Progenitor cell of endocrine pancreas (in vitro differentiated cells): ENCODE results near the gene MFAP3L. TPM values are rescaled to one million over a fixed set of nuclear protein-coding genes. Genes with fewer than 3 reads are reported as not detected.

Experiments
- DNase-seq: peaks from one replicate; pipeline ENCODE4 v3.0.0; 2021; ENCODE audit warnings: low spot score; ENCODE audit not compliant: unreplicated experiment
- H3K27ac Mint-ChIP-seq: 2 replicates; pipeline ENCODE4 v1.8.0; 2021; ENCODE audit warnings: mild to moderate bottlenecking, moderate library complexity, mixed read lengths
- H3K27me3 Mint-ChIP-seq: 2 replicates; pipeline ENCODE4 v1.8.0; 2021; ENCODE audit warnings: mixed read lengths
- H3K36me3 Mint-ChIP-seq: 2 replicates; pipeline ENCODE4 v1.8.0; 2022; ENCODE audit warnings: mixed read lengths; ENCODE audit not compliant: insufficient read depth
- H3K4me1 Mint-ChIP-seq: 2 replicates; pipeline ENCODE4 v1.8.0; 2021; ENCODE audit warnings: low read depth, mixed read lengths
- H3K4me3 Mint-ChIP-seq: 2 replicates; pipeline ENCODE4 v1.8.0; 2021; ENCODE audit warnings: low read depth, mild to moderate bottlenecking, moderate library complexity, mixed read lengths
- H3K9me3 Mint-ChIP-seq: 2 replicates; pipeline ENCODE4 v1.8.0; 2021; ENCODE audit warnings: low read depth, mixed read lengths
- total RNA-seq: library from RNA; stranded (reverse); gene quantifications from 2 replicates; pipeline ENCODE4 v1.2.1, GENCODE V29; 2021
- TF ChIP-seq, protein P1 (sequence below): fragments of 200-600 bp; sonication (generic); IDR thresholded peaks from one replicate; pipeline ENCODE4 v1.5.0; 2021; ENCODE audit warnings: antibody characterized with exemption, mild to moderate bottlenecking; ENCODE audit not compliant: unreplicated experiment

Gene MFAP3L
- total RNA-seq, 1 donor from 2014 or later, result 3.3 TPM

DNA sequence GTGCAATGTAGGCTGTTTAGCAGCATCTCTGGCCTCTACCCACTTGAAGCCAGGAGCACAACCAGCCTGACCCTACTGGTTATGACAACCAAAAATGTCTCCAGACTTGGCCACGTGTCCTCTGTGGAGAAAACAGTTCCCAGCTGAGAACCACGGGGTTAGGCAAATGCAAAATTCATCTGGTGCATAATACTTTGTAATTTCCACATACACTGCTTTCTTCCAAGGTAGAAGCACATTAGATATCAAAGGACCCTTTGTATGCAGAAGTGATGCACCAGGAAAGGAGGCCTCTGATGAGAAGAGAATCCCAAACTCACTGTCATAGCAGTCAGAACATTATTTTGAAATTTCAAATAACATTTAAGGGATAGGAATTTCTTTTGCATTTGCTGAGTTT lies 26.3 kb downstream of the MFAP3L start:
- H3K27me3 Mint-ChIP-seq, result no peaks in the 10 kb centered on the region
- DNase-seq, result no peak
- TF ChIP-seq, protein P1, sequence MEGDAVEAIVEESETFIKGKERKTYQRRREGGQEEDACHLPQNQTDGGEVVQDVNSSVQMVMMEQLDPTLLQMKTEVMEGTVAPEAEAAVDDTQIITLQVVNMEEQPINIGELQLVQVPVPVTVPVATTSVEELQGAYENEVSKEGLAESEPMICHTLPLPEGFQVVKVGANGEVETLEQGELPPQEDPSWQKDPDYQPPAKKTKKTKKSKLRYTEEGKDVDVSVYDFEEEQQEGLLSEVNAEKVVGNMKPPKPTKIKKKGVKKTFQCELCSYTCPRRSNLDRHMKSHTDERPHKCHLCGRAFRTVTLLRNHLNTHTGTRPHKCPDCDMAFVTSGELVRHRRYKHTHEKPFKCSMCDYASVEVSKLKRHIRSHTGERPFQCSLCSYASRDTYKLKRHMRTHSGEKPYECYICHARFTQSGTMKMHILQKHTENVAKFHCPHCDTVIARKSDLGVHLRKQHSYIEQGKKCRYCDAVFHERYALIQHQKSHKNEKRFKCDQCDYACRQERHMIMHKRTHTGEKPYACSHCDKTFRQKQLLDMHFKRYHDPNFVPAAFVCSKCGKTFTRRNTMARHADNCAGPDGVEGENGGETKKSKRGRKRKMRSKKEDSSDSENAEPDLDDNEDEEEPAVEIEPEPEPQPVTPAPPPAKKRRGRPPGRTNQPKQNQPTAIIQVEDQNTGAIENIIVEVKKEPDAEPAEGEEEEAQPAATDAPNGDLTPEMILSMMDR, result no peak
- peaks cover 3% of the 10 kb centered on the region for H3K4me1 Mint-ChIP-seq
- H3K36me3 Mint-ChIP-seq, result peaks cover 1% of the 10 kb centered on the region
- no peaks in the 10 kb centered on the region for H3K9me3 Mint-ChIP-seq
- H3K27ac Mint-ChIP-seq, result no peak overlapping the region
- no peak overlapping the region for H3K4me3 Mint-ChIP-seq

DNA sequence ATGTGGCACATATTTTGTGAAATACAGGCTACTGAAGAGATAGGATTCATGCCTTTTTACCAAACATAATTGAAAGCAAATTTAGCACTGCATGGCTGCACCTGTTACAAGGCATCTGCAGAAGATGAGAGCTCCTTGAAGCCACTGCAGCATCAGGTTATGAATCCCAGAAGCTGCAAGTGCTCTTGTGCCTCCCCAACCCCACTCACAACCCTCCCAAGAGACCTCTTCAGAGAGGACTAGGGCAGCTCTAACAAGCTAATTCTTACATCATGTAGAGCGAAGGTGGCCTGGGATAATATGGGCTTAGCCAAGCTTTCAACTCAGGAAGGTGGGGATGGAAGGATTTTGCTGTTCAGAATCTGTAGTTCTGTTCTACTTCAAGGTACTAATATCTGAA lies 27.2 kb downstream of the MFAP3L start:
- no peak overlapping the region for H3K4me3 Mint-ChIP-seq
- H3K27me3 Mint-ChIP-seq, result no peaks in the 10 kb centered on the region
- H3K36me3 Mint-ChIP-seq, result no peaks in the 10 kb centered on the region
- no peaks in the 10 kb centered on the region for H3K9me3 Mint-ChIP-seq
- TF ChIP-seq, protein P1, result no peak
- H3K4me1 Mint-ChIP-seq, result peaks cover 3% of the 10 kb centered on the region
- no peak for DNase-seq
- no peak overlapping the region for H3K27ac Mint-ChIP-seq

DNA sequence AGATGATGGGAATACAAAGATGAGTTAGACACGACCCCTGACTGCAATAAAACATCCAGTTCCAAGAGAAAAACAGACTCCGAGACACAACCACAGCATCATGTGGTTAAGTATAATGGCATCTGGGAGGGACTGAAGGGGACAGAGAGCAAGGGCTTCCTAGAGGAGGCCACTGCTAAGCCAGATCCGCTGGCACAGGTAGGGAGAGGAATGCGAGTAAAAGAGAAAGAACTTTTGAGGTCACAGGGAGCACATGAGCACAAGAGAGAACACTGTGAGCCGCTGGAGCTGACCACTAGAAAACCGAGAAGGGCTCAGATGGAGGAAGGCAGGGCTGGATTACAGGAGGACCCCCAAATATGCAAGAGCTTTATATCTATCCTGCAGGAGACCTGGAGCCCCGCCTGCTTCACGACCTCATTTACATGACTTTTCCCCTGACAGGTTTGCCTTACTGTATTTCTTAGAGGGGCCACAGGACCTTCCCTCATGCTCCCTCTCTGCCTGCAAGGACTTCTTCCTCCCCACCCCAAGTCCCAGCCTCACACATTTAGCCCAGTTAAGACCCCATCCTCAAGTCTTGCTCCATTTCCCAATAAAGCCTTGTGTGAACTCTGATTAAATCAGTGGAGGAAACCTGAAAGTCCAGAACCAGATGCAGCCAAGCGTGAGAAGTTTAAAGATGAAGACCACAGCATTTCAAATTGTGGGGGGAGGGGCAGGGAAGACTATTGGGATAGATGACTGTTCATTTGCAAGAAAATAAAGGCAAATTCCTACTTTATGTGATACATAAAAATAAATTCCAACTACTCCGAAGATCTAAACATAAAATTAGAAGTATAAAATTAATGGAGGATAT lies 29.6 kb downstream of the MFAP3L start:
- TF ChIP-seq, protein P1, result no peak
- Mint-ChIP-seq H3K4me3 (no peak overlapping the region), H3K9me3 (no peaks in the 10 kb centered on the region), H3K4me1 (peaks cover 3% of the 10 kb centered on the region), H3K36me3 (peaks cover 2% of the 10 kb centered on the region), H3K27me3 (no peaks in the 10 kb centered on the region), H3K27ac (no peak overlapping the region)
- DNase-seq, result no peak

DNA sequence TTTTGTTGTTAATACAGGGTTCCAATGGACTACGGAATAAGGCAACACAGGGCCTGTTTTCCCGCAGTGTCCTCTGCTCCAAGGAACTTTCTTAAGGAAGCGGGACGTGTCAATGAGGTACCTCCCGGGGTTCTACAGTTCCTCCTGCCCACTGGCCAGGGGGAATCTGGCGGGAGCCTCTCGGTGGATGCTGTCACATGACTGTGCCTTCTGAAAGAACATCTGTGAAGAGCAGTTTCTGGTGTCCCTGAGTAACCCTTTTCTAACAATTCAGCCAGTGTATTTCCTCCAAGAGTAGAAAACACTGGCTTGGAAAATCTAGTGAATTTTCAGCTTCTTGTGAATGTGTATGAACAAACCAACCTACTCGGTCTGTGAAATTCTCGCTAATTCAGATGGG lies 32.7 kb downstream of the MFAP3L start:
- Mint-ChIP-seq H3K4me1 (peaks cover 7% of the 10 kb centered on the region), H3K4me3 (no peak overlapping the region), H3K36me3 (peaks cover 2% of the 10 kb centered on the region), H3K27me3 (no peaks in the 10 kb centered on the region), H3K9me3 (no peaks in the 10 kb centered on the region), H3K27ac (no peak overlapping the region)
- no peak for DNase-seq
- TF ChIP-seq, protein P1, result no peak

DNA sequence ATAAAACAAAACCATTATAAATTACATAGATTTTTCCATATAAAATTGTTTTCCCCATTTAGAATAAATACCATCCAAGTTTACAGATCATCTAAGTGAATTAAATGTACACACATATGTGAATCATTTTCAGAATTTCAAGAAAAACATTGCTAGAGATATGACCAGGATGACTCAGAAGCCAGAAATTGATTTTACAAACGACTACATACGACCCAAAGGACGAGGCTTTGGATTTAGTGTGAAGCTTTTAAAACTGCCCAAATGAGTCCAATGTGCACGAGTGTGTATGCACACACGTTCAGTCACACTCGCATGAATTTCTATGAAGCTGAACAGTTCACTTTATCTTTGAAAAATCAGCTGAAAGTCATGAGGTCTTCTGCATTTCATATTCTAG lies 37.9 kb downstream of the MFAP3L start:
- TF ChIP-seq, protein P1, result no peak
- H3K9me3 Mint-ChIP-seq, result no peaks in the 10 kb centered on the region
- peaks cover 2% of the 10 kb centered on the region for H3K36me3 Mint-ChIP-seq
- no peaks in the 10 kb centered on the region for H3K27me3 Mint-ChIP-seq
- no peak overlapping the region for H3K4me3 Mint-ChIP-seq
- DNase-seq, result no peak
- H3K27ac Mint-ChIP-seq, result no peak overlapping the region
- H3K4me1 Mint-ChIP-seq, result peaks cover 15% of the 10 kb centered on the region
